ENCODE results near the gene DBP.
A peak's percentile ranks its signal among the peaks of the same experiment; 100 is the strongest.
"Not testable (repeated sequence)": the region's sequence is repeated elsewhere in the genome, so short reads cannot be mapped to it uniquely, and the experiment has no call there.

DBP gene, protein sequence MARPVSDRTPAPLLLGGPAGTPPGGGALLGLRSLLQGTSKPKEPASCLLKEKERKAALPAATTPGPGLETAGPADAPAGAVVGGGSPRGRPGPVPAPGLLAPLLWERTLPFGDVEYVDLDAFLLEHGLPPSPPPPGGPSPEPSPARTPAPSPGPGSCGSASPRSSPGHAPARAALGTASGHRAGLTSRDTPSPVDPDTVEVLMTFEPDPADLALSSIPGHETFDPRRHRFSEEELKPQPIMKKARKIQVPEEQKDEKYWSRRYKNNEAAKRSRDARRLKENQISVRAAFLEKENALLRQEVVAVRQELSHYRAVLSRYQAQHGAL

GRCh38 chr19:48636859-48637448, at the start of gene DBP:
DBP (minus strand) TSS chr19:48637379; CDS start chr19:48636994, 385 bp downstream.
- no peak for DNase-seq (ENCODE audit: extremely low read depth, low read depth)

GRCh38 chr19:48686637-48687036, 49.5 kb upstream of the DBP start:
- not testable (repeated sequence) for DNase-seq (ENCODE audit: extremely low read depth, low read depth)

More at GRCh38 chr19:48636859-48637448, at the start of gene DBP:
- TF ChIP-seq, protein P1, sequence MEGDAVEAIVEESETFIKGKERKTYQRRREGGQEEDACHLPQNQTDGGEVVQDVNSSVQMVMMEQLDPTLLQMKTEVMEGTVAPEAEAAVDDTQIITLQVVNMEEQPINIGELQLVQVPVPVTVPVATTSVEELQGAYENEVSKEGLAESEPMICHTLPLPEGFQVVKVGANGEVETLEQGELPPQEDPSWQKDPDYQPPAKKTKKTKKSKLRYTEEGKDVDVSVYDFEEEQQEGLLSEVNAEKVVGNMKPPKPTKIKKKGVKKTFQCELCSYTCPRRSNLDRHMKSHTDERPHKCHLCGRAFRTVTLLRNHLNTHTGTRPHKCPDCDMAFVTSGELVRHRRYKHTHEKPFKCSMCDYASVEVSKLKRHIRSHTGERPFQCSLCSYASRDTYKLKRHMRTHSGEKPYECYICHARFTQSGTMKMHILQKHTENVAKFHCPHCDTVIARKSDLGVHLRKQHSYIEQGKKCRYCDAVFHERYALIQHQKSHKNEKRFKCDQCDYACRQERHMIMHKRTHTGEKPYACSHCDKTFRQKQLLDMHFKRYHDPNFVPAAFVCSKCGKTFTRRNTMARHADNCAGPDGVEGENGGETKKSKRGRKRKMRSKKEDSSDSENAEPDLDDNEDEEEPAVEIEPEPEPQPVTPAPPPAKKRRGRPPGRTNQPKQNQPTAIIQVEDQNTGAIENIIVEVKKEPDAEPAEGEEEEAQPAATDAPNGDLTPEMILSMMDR (IDR thresholded peaks at IDR 0.05; ENCODE audit: low read depth, low read length): peak; percentile 13; the same call in 1 of the 2 replicates

GRCh38 chr19:48686088-48686487, 48.9 kb upstream of the DBP start:
- no peak for DNase-seq (ENCODE audit: extremely low read depth, low read depth)
- TF ChIP-seq, protein P1 (IDR thresholded peaks at IDR 0.05; ENCODE audit: low read depth, low read length): no peak

- DNase-seq (ENCODE audit: extremely low read depth, low read depth): no peak
- TF ChIP-seq, protein P1 (IDR thresholded peaks at IDR 0.05; ENCODE audit: low read depth, low read length): no peak
These were observed 48.4 kb upstream of the DBP start for GRCh38 chr19:48685583-48685982.

DNA sequence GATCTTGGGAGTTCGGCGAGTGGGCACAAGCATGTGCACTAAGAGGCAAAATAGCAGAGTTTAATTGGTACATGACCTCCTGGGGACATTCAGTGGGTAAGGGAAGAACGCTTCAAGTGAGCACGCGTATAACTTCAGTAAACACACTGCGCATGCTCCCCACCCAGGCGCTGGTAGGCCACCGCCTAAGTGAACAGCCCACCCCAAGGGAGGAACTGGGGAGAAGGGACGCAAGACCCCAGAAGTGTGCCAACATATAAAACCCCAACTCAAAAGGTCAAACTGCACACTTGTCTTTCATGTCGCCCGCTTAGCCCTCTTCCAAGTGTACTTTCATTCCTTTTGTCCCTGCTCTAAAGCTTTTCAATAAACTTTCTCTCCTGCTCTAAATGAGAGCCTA, 46.2 kb upstream of the DBP start:
- TF ChIP-seq, protein P1 (IDR thresholded peaks at IDR 0.05; ENCODE audit: low read depth, low read length): no peak
- no peak for DNase-seq (ENCODE audit: extremely low read depth, low read depth)

GRCh38 chr19:48681127-48681470, 43.9 kb upstream of the DBP start:
- TF ChIP-seq, protein P1 (IDR thresholded peaks at IDR 0.05; ENCODE audit: low read depth, low read length): no peak

DNA sequence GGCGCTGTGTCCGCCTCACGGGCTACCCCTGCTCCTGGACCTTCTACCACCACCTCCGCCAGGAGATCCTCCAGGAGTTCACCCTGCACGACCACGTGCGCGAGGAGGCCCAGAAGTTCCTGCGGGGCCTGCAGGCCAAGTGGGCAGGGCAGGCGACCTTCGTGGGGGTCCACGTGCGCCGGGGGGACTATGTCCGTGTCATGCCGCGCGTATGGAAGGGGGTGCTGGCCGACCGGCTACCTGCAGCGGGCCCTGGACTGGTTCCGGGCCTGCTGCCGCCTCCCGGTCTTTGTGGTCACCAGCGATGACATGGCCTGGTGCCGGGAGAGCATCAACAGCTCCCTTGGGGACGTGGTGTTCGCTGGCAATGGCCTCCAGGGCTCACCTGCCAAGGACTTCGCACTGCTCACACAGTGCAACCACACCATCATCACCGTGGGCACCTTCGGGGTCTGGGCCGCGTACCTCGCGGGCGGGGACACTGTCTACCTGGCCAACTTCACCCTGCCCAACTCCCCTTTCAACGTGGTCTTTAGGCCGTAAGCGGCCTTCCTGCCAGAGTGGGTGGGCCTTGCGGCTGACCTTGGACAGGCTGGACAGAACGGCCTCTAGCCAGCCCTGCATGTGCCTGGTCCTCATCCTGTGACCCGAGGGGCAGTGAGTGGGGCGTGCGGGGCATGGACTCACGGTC, 43.4 kb upstream of the DBP start:
- TF ChIP-seq, protein P1 (IDR thresholded peaks at IDR 0.05; ENCODE audit: low read depth, low read length): no peak
- no peak for DNase-seq (ENCODE audit: extremely low read depth, low read depth)

More at GRCh38 chr19:48681127-48681470, 43.9 kb upstream of the DBP start:
- no peak for DNase-seq (ENCODE audit: extremely low read depth, low read depth)

- DNase-seq (ENCODE audit: extremely low read depth, low read depth): not testable (repeated sequence)
These were observed 42.8 kb upstream of the DBP start for GRCh38 chr19:48680006-48680405.

All from AG09319 (cell line).